ENCODE measurements around the gene ZBTB39.

The ZBTB39 gene

DNA sequence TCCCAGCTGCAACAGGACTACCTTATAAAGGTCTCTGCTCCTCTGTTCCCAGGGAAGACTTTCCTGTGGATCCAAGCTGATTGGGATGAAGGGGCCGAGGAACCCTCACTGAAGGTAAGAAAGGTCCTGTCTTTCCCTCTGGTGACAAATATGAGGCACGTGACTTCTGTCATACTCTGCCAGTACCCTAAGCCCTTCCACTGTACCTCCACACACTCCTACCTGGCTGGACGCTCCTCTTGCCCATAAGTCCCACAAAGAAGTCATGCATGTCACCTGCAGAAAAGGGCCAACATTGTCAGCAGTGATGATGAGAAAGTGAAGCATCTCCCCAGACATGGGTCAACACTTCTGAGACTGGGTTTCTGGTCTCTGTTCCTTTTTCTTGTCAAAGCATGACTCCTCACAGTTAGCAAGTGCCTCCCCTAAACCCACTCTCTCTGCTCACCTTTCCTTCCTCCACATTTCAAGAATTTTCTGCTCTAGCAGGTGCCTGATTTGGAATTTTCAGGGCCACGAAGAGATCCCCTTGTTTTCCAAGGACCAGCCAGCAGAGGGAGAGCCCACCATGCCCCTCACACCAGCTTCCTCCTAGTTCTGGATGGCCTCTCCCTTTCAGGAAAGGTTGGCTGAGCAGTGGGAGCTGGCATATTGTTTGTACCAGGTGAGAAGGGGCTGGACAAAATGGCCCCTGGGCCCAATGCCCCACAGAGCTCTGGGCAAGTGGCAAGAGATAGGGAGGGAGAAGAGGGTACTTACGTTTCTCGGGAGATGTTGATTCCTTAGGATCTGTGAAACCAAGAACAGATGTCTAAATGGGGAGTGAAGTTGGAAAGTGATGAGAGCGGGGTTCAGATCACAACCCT, 6.5 kb upstream of the ZBTB39 start:
- CTCF ChIA-PET: interaction anchor here (0.9 to 7.2 kb wide), 11 partner anchors 11 to 254 kb away, joined by 3 to 47 read pairs (median 3); no protein-coding TSS in a partner anchor
- peak; percentile 78 for DNase-seq (ENCODE audit: extremely low spot score)
- POLR2A ChIA-PET: no interaction called here
- TF ChIP-seq CTCF (IDR thresholded peaks at IDR 0.05; ENCODE audit: control extremely low read depth, extremely low read depth, low read depth, missing control alignments): no peak

GRCh38 chr12:57011438-57012424, 5.4 kb upstream of the ZBTB39 start:
- ChIA-PET CTCF (interaction anchor here (0.8 to 7.2 kb wide), 14 partner anchors 9 to 252 kb away, joined by 3 to 47 read pairs (median 4); partner anchors contain the start of genes MYO1A and STAT6), POLR2A (no interaction called here)
- DNase-seq (ENCODE audit: extremely low spot score): peak; percentile 39
- TF ChIP-seq CTCF (IDR thresholded peaks at IDR 0.05; ENCODE audit: control extremely low read depth, extremely low read depth, low read depth, missing control alignments): no peak

GRCh38 chr12:57010627-57011247, 4.4 kb upstream of the ZBTB39 start:
- ChIA-PET CTCF (interaction anchor here (0.8 to 7.2 kb wide), 9 partner anchors 10 to 113 kb away, joined by 3 to 47 read pairs (median 5); partner anchors contain the start of genes MYO1A and STAT6), POLR2A (no interaction called here)
- DNase-seq (ENCODE audit: extremely low spot score): no peak
- TF ChIP-seq CTCF (IDR thresholded peaks at IDR 0.05; ENCODE audit: control extremely low read depth, extremely low read depth, low read depth, missing control alignments): no peak

GRCh38 chr12:57009949-57010626, 3.7 kb upstream of the ZBTB39 start:
- TF ChIP-seq CTCF (IDR thresholded peaks at IDR 0.05; ENCODE audit: control extremely low read depth, extremely low read depth, low read depth, missing control alignments): no peak
- POLR2A ChIA-PET: no interaction called here
- CTCF ChIA-PET: interaction anchor here (1.1 to 7.2 kb wide), 6 partner anchors 10 to 101 kb away, joined by 3 to 47 read pairs (median 6); partner anchors contain the start of genes MYO1A and STAT6
- no peak for DNase-seq (ENCODE audit: extremely low spot score)

- peak; percentile 62 for DNase-seq (ENCODE audit: extremely low spot score)
- ChIA-PET POLR2A (no interaction called here), CTCF (interaction anchor here (0.7 to 7.2 kb wide), 29 partner anchors 7 to 438 kb away, joined by 3 to 47 read pairs (median 4); partner anchors contain the start of genes MYO1A, STAT6 and TAC3)
- peak; percentile 70 for TF ChIP-seq CTCF (IDR thresholded peaks at IDR 0.05; ENCODE audit: control extremely low read depth, extremely low read depth, low read depth, missing control alignments)
Measured at GRCh38 chr12:57008178-57008577, 1.8 kb upstream of the ZBTB39 start.

Measured in GM10248 (cell line).